Dendritic cell treated with granulocyte-macrophage colony-stimulating factor and Interleukin-4, amounts not matched to agents 40 ng/mL and 50 ng/mL, for 4 days (primary cell): Measurements from ENCODE around the gene VPS54.
A peak's percentile ranks its signal among the peaks of the same experiment; 100 is the strongest.
"Not testable (repeated sequence)": the region's sequence is repeated elsewhere in the genome, so short reads cannot be mapped to it uniquely, and the experiment has no call there.

Experiments used
- H3K27ac Mint-ChIP-seq: one replicate; pipeline ENCODE4 v1.8.0; 2022; ENCODE audit warnings: mild to moderate bottlenecking, mixed read lengths
- H3K27me3 Mint-ChIP-seq: one replicate; pipeline ENCODE4 v1.8.0; 2022; ENCODE audit warnings: mild to moderate bottlenecking, mixed read lengths
- H3K36me3 Mint-ChIP-seq: one replicate; pipeline ENCODE4 v1.8.0; 2022; ENCODE audit warnings: low read depth, mixed read lengths
- H3K4me1 Mint-ChIP-seq: one replicate; pipeline ENCODE4 v1.8.0; 2022; ENCODE audit warnings: low read depth, mixed read lengths
- H3K4me3 Mint-ChIP-seq: one replicate; pipeline ENCODE4 v1.8.0; 2022; ENCODE audit warnings: mild to moderate bottlenecking, moderate library complexity, mixed read lengths
- H3K9me3 Mint-ChIP-seq: one replicate; pipeline ENCODE4 v1.8.0; 2022; ENCODE audit warnings: mixed read lengths
- intact Hi-C: fragments of 100-400 bp; cut with micrococcal nuclease; formaldehyde crosslinking; loops from one replicate; pipeline ENCODE4 v1.15.0; 2022

Gene VPS54

DNA sequence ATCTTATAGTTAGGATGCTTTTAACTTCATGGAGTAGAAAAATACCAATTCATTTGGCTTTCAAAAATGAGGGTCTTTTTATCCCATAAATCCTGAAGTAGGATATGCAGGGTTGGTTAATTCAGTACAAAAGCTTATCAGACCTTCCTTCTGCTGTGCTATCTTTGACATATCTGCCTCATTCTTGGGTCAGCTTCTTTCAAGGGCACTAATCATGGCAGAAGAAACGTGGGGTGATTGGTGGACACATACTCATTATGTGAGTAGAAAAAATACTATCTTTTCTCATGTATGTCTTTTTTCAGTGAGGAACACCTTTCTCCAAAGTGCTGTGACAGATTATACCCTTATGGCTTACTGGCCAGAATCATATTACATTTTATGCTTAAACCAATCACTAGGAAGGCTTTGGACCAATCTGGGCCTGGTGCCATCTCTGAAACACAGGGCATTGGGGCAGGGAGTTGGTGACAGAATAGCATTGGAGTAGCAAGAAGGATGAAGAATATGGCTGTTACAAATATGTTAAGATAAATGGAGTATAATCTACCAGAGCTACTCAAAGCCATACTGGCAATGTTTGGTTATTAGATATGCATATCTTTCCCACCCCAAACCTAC is 167.4 kb downstream of the VPS54 start:
- no peaks in the 10 kb centered on the region for H3K9me3 Mint-ChIP-seq
- peak overlapping the region; percentile 83 for H3K27ac Mint-ChIP-seq
- intact Hi-C loops = no loop called here
- peaks cover 30% of the 10 kb centered on the region for H3K36me3 Mint-ChIP-seq
- no peak overlapping the region for H3K4me3 Mint-ChIP-seq
- H3K27me3 Mint-ChIP-seq = no peaks in the 10 kb centered on the region
- peaks cover 74% of the 10 kb centered on the region for H3K4me1 Mint-ChIP-seq

GRCh38 chr2:63850649-63851048 is 168.6 kb downstream of the VPS54 start:
- intact Hi-C loops = no loop called here
- no peaks in the 10 kb centered on the region for H3K9me3 Mint-ChIP-seq
- no peak overlapping the region for H3K27ac Mint-ChIP-seq
- no peaks in the 10 kb centered on the region for H3K27me3 Mint-ChIP-seq
- H3K4me1 Mint-ChIP-seq = peaks cover 75% of the 10 kb centered on the region
- H3K4me3 Mint-ChIP-seq = no peak overlapping the region
- peaks cover 33% of the 10 kb centered on the region for H3K36me3 Mint-ChIP-seq

- Mint-ChIP-seq H3K9me3 (no peaks in the 10 kb centered on the region), H3K36me3 (peaks cover 33% of the 10 kb centered on the region), H3K4me1 (peaks cover 76% of the 10 kb centered on the region), H3K4me3 (no peak overlapping the region), H3K27ac (no peak overlapping the region), H3K27me3 (no peaks in the 10 kb centered on the region)
- intact Hi-C loops = no loop called here
These were observed 169.0 kb downstream of the VPS54 start for GRCh38 chr2:63850204-63850571.

- peak overlapping the region; percentile 9 for H3K4me3 Mint-ChIP-seq
- no peaks in the 10 kb centered on the region for H3K27me3 Mint-ChIP-seq
- intact Hi-C loops = loop anchor here (10.0 kb wide), 1 partner anchor 1655 kb away; the partner anchor contains the start of gene B3GNT2
- peak overlapping the region; percentile 32 for H3K27ac Mint-ChIP-seq
- no peaks in the 10 kb centered on the region for H3K9me3 Mint-ChIP-seq
- H3K36me3 Mint-ChIP-seq = peaks cover 34% of the 10 kb centered on the region
- peaks cover 78% of the 10 kb centered on the region for H3K4me1 Mint-ChIP-seq
These were observed 169.6 kb downstream of the VPS54 start for GRCh38 chr2:63849381-63850203.

- Mint-ChIP-seq H3K36me3 (peaks cover 36% of the 10 kb centered on the region), H3K27ac (peak overlapping the region; percentile 28), H3K4me1 (peaks cover 67% of the 10 kb centered on the region)
- H3K4me3 Mint-ChIP-seq, H3K9me3 Mint-ChIP-seq, H3K27me3 Mint-ChIP-seq: not testable (repeated sequence)
- intact Hi-C loops = loop anchor here (10.0 kb wide), 1 partner anchor 1653 kb away; the partner anchor contains the start of gene B3GNT2
These were observed 171.7 kb downstream of the VPS54 start for GRCh38 chr2:63847571-63847970.

GRCh38 chr2:63846487-63846886 is 172.7 kb downstream of the VPS54 start:
- peak overlapping the region; percentile 17 for H3K4me3 Mint-ChIP-seq
- intact Hi-C loops = loop anchor here (10.0 kb wide), 1 partner anchor 1652 kb away; the partner anchor contains the start of gene B3GNT2
- H3K9me3 Mint-ChIP-seq = no peaks in the 10 kb centered on the region
- peaks cover 57% of the 10 kb centered on the region for H3K4me1 Mint-ChIP-seq
- H3K36me3 Mint-ChIP-seq = peaks cover 41% of the 10 kb centered on the region
- H3K27ac Mint-ChIP-seq = peak overlapping the region; percentile 56
- no peaks in the 10 kb centered on the region for H3K27me3 Mint-ChIP-seq

DNA sequence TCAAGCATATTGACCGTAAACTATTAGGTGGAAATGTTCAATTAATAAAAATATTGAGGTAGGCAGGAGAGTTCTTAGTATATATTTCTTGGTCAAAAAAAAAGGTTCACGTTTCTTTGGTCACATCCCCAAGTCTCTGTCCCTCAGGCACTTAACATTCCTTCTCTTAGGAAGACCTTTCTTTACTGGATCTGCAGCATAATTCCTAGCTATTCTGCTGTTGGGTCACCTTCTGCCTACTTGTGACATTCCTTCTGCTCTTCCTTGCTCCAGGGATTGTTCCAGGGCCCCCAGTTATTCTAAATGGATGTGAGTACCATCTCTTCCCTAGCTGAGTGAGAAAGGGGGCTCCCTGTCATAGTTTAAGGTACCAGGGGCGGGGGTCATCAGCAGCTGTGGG is 173.4 kb downstream of the VPS54 start:
- Mint-ChIP-seq H3K9me3 (no peaks in the 10 kb centered on the region), H3K36me3 (peaks cover 42% of the 10 kb centered on the region), H3K4me3 (peak overlapping the region; percentile 35), H3K27ac (peak overlapping the region; percentile 56), H3K4me1 (peaks cover 51% of the 10 kb centered on the region), H3K27me3 (no peaks in the 10 kb centered on the region)
- intact Hi-C loops = loop anchor here (10.0 kb wide), 1 partner anchor 1651 kb away; the partner anchor contains the start of gene B3GNT2

GRCh38 chr2:63844616-63845015 is 174.6 kb downstream of the VPS54 start:
- Mint-ChIP-seq H3K27ac (peak overlapping the region; percentile 53), H3K4me1 (peaks cover 55% of the 10 kb centered on the region), H3K27me3 (no peaks in the 10 kb centered on the region), H3K36me3 (peaks cover 47% of the 10 kb centered on the region), H3K4me3 (peak overlapping the region; percentile 84), H3K9me3 (no peaks in the 10 kb centered on the region)
- intact Hi-C loops = loop anchor here (5.0 to 10.0 kb wide), 5 partner anchors 152 to 1650 kb away; partner anchors contain the start of genes B3GNT2, PELI1, SLC1A4 and VPS54

DNA sequence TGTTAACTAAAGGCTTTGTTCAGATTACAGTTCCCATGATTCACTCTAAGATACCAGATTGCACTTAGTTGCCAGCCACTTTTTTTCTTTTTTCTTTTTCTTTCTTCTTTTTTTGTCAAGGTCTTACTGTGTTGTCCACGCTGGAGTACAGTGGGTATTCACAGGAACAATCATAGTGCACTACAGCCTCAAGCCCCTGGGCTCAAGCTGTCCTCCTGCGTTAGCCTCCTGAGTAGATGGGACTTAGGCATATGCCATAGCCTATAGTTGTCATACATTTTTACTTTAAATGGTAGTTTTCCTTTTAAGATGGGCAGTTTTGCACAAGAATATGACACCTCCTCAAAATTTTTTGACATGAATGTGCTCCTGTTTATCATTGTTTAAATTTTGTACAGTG is 175.4 kb downstream of the VPS54 start:
- H3K4me1 Mint-ChIP-seq = peaks cover 48% of the 10 kb centered on the region
- no peaks in the 10 kb centered on the region for H3K9me3 Mint-ChIP-seq
- peaks cover 47% of the 10 kb centered on the region for H3K36me3 Mint-ChIP-seq
- H3K4me3 Mint-ChIP-seq = peak overlapping the region; percentile 84
- no peaks in the 10 kb centered on the region for H3K27me3 Mint-ChIP-seq
- intact Hi-C loops = loop anchor here (5.0 to 10.0 kb wide), 5 partner anchors 151 to 1649 kb away; partner anchors contain the start of genes B3GNT2, PELI1, SLC1A4 and VPS54
- H3K27ac Mint-ChIP-seq = peak overlapping the region; percentile 24

- H3K4me3 Mint-ChIP-seq = peak overlapping the region; percentile 98
- intact Hi-C loops = loop anchor here (5.0 to 10.0 kb wide), 5 partner anchors 151 to 1648 kb away; partner anchors contain the start of genes B3GNT2, PELI1, SLC1A4 and VPS54
- peak overlapping the region; percentile 100 for H3K27ac Mint-ChIP-seq
- no peaks in the 10 kb centered on the region for H3K9me3 Mint-ChIP-seq
- H3K27me3 Mint-ChIP-seq = no peaks in the 10 kb centered on the region
- peaks cover 47% of the 10 kb centered on the region for H3K36me3 Mint-ChIP-seq
- H3K4me1 Mint-ChIP-seq = peaks cover 48% of the 10 kb centered on the region
These were observed 176.1 kb downstream of the VPS54 start for GRCh38 chr2:63843093-63843492.

DNA sequence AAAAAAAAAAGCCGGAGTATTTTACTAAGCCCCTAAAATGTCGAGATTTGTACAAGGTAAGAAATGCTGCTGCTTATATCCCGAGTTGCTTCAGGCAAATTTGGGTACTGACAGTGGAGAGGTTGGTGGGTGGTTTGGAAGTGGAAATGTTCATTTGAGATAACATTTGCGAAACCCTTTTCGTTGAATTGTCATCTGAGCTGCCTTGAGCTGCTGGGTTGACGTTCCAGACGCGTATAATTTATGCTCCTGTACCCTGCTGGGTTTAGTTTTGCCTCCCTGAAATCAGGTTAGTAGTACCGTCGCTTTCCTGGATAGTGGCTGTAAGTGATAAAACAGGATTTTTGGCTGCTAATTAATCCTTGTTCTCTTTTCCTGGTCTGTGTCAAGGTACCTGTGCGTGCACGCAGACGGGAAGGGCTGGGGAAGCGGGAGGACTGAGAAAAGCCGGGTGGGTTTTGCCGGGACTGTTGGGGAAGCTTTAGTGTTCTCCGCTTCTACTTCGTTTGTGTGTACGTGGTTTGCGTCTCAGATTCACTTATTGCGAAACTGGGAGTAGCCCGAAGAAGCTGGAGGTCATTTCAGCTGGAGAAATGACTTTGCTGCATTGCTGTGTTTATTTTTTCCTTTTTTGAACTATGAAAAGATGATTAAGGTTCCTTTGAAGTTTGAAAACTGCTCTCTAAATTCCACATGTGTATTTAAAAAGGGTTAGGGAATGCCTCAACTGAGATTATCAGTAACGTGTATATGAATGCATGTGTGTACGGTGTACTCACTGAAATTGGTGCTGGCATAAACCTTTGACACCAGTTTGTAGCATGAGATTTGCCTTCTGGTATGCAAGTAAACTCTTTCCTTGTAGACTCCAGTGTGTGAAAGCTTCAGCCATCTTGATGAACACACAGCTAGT is 176.8 kb downstream of the VPS54 start:
- peaks cover 45% of the 10 kb centered on the region for H3K4me1 Mint-ChIP-seq
- peak overlapping the region; percentile 98 for H3K4me3 Mint-ChIP-seq
- H3K36me3 Mint-ChIP-seq = peaks cover 42% of the 10 kb centered on the region
- peak overlapping the region; percentile 100 for H3K27ac Mint-ChIP-seq
- H3K9me3 Mint-ChIP-seq = no peaks in the 10 kb centered on the region
- H3K27me3 Mint-ChIP-seq = no peaks in the 10 kb centered on the region
- intact Hi-C loops = loop anchor here (5.0 to 10.0 kb wide), 5 partner anchors 150 to 1648 kb away; partner anchors contain the start of genes B3GNT2, PELI1, SLC1A4 and VPS54
